Thoracic aorta (tissue), 2 donors: ENCODE results near the gene NNAT. TPM values are rescaled to one million over a fixed set of nuclear protein-coding genes. Genes with fewer than 3 reads are reported as not detected.

Experiments
- ATAC-seq: fragments of 150-250 bp; one replicate; pipeline ENCODE4 v1.8.0; 2017; ENCODE audit warnings: low read depth; ENCODE audit not compliant: insufficient number of reproducible peaks, low FRiP score
- DNase-seq: peaks from one replicate; pipeline ENCODE4 v3.0.0-alpha.2; 2020; ENCODE audit warnings: low spot score
- H3K27ac ChIP-seq, 2 donors: fragments of 200-600 bp; sonication (generic); 1 replicate in 1 of 2; 2 replicates in 1 of 2; pipeline ENCODE4 v1.5.1; 2016; ENCODE audit warnings: mild to moderate bottlenecking in 2 of 2, moderate library complexity in 2 of 2
- H3K27me3 ChIP-seq: fragments of 200-600 bp; sonication (generic); replicated peaks from 2 replicates; pipeline ENCODE4 v1.6.0; 2016; ENCODE audit warnings: mild to moderate bottlenecking; ENCODE audit not compliant: insufficient read depth
- H3K36me3 ChIP-seq: fragments of 200-600 bp; sonication (generic); one replicate; pipeline ENCODE4 v1.5.1; 2016
- H3K4me1 ChIP-seq, 2 donors: fragments of 200-600 bp; sonication (generic); 1 replicate in 1 of 2; 2 replicates in 1 of 2; pipeline versions ENCODE4 v1.5.1 to v1.6.0; 2016; ENCODE audit warnings: low read depth in 2 of 2, mild to moderate bottlenecking in 1 of 2; ENCODE audit not compliant: control insufficient read depth in 1 of 2
- H3K4me3 ChIP-seq: fragments of 200-600 bp; sonication (generic); 2 replicates; pipeline ENCODE4 v1.5.1; 2016; ENCODE audit warnings: mild to moderate bottlenecking
- H3K9me3 ChIP-seq: fragments of 200-600 bp; sonication (generic); 2 replicates; pipeline ENCODE4 v1.5.1; 2016
- total RNA-seq, 2 donors: library from RNA; depleted of rRNA; stranded (reverse); fragments of >200 nt; gene quantifications; one replicate each; pipeline versions ENCODE4 v1.1.0 to v1.2.3, GENCODE V29; 2016
- TF ChIP-seq, protein P1 (sequence below): fragments of 200-600 bp; sonication (generic); IDR thresholded peaks from one replicate; pipeline ENCODE4 v1.5.1; 2019; ENCODE audit warnings: antibody characterized with exemption

The NNAT gene
- total RNA-seq, 2 donors from 2014 or later = 0.81 TPM; not detected in 1

DNA sequence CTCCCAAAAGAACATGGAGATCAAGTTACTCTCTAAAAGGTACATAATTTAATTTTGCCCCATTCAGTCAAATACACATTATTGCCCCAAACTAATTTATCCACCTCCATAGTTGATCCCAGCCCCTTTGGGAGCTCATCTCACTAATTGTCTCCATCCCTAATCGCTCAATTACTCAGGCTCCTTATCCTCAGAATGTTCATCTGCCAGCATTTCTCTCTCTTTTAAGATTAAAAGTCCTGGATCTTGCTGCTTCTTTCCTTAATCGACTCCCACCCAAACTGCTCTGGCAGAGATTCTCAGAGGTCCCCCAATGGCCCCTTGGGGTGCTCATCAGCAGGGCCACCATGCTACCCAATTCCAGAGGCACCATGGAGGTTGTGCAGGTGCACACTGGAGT, 18.4 kb upstream of the NNAT start:
- TF ChIP-seq, protein P1, sequence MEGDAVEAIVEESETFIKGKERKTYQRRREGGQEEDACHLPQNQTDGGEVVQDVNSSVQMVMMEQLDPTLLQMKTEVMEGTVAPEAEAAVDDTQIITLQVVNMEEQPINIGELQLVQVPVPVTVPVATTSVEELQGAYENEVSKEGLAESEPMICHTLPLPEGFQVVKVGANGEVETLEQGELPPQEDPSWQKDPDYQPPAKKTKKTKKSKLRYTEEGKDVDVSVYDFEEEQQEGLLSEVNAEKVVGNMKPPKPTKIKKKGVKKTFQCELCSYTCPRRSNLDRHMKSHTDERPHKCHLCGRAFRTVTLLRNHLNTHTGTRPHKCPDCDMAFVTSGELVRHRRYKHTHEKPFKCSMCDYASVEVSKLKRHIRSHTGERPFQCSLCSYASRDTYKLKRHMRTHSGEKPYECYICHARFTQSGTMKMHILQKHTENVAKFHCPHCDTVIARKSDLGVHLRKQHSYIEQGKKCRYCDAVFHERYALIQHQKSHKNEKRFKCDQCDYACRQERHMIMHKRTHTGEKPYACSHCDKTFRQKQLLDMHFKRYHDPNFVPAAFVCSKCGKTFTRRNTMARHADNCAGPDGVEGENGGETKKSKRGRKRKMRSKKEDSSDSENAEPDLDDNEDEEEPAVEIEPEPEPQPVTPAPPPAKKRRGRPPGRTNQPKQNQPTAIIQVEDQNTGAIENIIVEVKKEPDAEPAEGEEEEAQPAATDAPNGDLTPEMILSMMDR = no peak
- Histone ChIP-seq H3K4me1 (no peaks in the 10 kb centered on the region), H3K9me3 (no peaks in the 10 kb centered on the region), H3K27ac (no peak overlapping the region), H3K36me3 (no peaks in the 10 kb centered on the region), H3K4me3 (no peak overlapping the region), H3K27me3 (no peaks in the 10 kb centered on the region)
- DNase-seq (no peak), ATAC-seq (no peak)

GRCh38 chr20:37503256-37503927, 17.7 kb upstream of the NNAT start:
- no peaks in the 10 kb centered on the region for H3K9me3 ChIP-seq
- no peak for DNase-seq
- TF ChIP-seq, protein P1 = no peak
- no peaks in the 10 kb centered on the region for H3K27me3 ChIP-seq
- H3K36me3 ChIP-seq = no peaks in the 10 kb centered on the region
- H3K4me3 ChIP-seq = no peak overlapping the region
- ATAC-seq = no peak
- H3K4me1 ChIP-seq = no peaks in the 10 kb centered on the region
- H3K27ac ChIP-seq = no peak overlapping the region

GRCh38 chr20:37504404-37505096, 16.5 kb upstream of the NNAT start:
- TF ChIP-seq, protein P1 = no peak
- H3K27me3 ChIP-seq = no peaks in the 10 kb centered on the region
- ATAC-seq = no peak

DNA sequence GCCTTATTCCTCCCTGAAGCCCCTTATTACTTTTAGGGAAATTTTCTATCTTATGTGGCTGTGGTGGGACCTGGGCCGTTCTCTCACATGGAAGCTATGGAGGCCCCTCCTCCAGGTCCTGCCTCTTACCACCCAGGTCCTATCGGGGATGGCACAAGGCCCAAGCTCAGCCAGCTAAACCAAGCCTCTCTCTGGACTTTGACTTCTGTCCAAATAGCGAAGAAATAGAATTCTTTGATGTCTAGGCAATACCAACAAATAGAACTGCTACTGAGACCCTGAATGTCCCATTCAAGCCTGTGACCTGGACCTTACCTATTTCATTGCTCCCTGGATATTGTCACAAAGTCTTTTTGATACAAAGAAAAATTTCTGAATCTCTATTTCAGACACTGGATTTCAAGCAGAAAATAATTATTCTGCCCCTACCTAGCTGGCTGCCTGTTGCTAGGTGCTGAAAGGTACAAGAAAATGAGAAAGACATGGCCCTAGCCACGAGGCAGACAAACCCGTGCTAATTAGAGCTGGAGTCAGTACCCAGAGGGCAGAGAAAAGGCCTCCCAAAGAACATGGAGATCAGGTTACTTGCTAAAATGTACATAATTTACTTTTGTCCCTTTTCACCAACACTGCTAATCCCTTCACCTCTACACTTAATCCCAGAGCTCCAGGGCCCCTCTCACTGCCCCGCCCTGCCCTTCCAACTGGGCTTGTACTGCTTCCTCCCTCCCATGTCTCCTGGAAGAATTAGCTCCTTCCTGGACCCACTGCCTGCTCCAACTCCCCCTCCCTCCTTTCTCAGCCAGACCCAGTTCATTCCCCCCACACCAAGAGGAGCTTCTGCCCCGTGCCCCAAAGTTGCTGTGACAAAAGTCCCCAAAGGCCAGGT, 15.5 kb upstream of the NNAT start:
- DNase-seq (no peak), ATAC-seq (no peak)
- Histone ChIP-seq H3K27ac (no peak overlapping the region), H3K9me3 (no peaks in the 10 kb centered on the region), H3K4me3 (no peak overlapping the region), H3K36me3 (no peaks in the 10 kb centered on the region), H3K27me3 (no peaks in the 10 kb centered on the region), H3K4me1 (no peaks in the 10 kb centered on the region)
- TF ChIP-seq, protein P1 = no peak

More at GRCh38 chr20:37504404-37505096, 16.5 kb upstream of the NNAT start:
- Histone ChIP-seq H3K4me3 (no peak overlapping the region), H3K9me3 (no peaks in the 10 kb centered on the region), H3K27ac (no peak overlapping the region), H3K4me1 (no peaks in the 10 kb centered on the region), H3K36me3 (no peaks in the 10 kb centered on the region)
- DNase-seq = no peak
